ENCODE results near the gene GNG10.
"Not testable (repeated sequence)": the region's sequence is repeated elsewhere in the genome, so short reads cannot be mapped to it uniquely, and the experiment has no call there.

Gene GNG10

DNA sequence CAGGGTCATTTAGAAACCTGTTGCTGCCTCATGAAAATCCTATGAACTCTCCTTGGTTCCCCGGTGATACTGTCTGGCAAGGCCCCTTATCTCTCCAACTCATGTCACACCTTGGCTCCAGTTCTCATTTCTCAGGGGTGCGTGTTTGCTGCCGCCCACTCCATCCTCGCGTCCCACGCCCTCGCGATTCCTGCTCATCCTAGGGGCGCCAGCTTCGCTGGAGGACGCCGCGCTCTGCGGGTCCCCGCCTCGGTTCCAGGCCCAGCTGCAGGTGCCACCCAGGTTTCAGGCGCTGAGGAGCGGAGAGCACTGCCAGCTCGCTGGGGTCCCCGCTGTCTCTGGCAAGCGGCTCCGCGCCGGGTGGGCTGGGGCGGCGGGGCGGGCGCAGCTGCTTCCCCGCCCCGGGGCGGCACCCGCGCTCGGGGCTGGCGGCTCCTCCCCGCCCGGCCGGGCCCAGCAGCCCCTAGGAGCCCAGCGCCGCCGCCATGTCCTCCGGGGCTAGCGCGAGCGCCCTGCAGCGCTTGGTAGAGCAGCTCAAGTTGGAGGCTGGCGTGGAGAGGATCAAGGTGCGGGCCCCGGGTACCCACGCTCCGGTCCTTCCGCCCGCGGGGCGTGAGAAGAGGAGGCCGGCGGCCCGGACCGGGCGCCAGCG lies at the start of gene GNG10:
GNG10 (plus strand) TSS at position 456 of the 652 bp plus-strand sequence; CDS start at position 486, 30 bp downstream.
- DNase-seq = peak in 41 of 42 donors; percentile 18 to 82 (median 66)
- intact Hi-C loops (cut with DNase I) = no loop called here

- intact Hi-C loops (cut with DNase I) = no loop called here
- no peak for DNase-seq
These were observed 47.9 kb upstream of the GNG10 start for GRCh38 chr9:111613436-111614040.

DNA sequence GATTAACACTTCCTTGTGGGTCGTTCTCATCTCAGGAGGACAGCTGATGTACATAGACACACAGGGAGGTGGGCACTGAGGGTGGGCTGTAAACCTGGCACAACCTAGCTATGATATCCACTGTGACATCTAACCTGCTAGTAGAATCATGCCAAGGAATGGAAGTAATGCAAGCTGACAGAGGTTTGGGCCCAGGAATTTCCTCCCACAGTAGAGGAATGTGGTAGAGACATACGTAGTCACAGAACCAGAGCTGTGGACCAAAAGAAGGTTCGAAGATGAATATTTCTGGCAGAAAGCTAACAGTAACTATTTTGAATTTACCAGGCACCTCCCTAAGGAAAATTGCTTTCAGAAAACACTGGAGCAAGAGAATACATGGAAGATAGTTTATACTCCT lies 45.5 kb upstream of the GNG10 start:
- intact Hi-C loops (cut with DNase I) = no loop called here
- no peak for DNase-seq

- intact Hi-C loops (cut with DNase I); DNase-seq: not testable (repeated sequence)
These were observed 44.1 kb upstream of the GNG10 start for GRCh38 chr9:111617349-111617748.

DNA sequence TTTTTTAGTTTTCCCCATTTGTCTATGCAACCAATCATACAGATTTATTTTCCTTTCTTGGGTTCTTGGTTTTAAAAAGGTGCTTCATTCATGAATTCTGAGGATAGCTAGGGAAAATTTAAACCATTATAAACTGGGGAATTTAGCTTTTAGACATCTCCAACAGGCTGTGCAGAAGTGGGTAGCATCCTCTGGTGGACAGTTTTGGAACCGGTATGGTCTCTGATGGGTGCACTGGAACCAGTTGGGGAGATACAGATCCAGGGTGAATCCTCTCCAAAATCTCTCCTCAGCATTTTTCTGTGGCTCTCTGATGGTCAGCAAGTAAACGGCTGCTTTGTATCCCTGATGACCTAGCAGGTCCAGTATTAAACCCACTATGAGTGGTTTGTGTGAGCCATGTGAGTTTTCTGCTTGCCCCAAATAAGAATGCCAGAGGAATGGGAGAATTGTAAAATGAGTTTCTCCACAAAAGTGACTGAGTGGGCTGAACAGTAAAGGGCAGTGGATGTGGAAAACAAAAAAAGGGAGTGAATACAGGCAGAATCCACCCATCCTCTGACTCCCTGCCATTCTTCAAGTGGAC lies 39.4 kb upstream of the GNG10 start:
- intact Hi-C loops (cut with DNase I) = no loop called here
- peak in 30 of 42 donors; percentile 12 to 75 (median 38) for DNase-seq

GRCh38 chr9:111622626-111623025 lies 38.8 kb upstream of the GNG10 start:
- intact Hi-C loops (cut with DNase I) = no loop called here
- DNase-seq = no peak

GRCh38 chr9:111627260-111627963 lies 34.0 kb upstream of the GNG10 start:
- no peak for DNase-seq
- intact Hi-C loops (cut with DNase I) = no loop called here

DNA sequence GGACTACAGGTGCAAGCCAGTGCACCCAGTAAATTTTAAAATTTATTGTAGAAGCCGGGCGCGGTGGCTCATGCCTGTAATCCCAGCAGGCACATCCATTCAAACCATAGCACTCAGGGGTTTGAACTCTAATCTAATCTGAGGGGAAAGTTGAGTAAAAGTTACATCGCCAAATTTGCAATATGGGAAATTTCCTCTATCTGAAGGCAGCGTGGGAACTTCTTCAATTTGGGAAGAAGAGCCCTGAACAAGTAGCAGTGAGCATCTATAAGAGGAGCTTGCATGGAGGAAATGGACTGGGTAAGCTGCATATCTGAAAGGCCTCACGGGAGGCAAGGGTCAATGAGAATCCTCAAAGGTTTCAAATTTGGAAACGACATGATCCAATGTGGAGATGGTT lies 33.0 kb upstream of the GNG10 start:
- intact Hi-C loops (cut with DNase I) = no loop called here
- DNase-seq = no peak

GRCh38 chr9:111630182-111630963 lies 31.0 kb upstream of the GNG10 start:
- intact Hi-C loops (cut with DNase I) = no loop called here
- peak in 19 of 42 donors; percentile 2 to 49 (median 14) for DNase-seq

GRCh38 chr9:111630964-111631213 lies 30.5 kb upstream of the GNG10 start:
- intact Hi-C loops (cut with DNase I) = no loop called here
- peak in 1 of 42 donors; percentile 95 for DNase-seq

DNA sequence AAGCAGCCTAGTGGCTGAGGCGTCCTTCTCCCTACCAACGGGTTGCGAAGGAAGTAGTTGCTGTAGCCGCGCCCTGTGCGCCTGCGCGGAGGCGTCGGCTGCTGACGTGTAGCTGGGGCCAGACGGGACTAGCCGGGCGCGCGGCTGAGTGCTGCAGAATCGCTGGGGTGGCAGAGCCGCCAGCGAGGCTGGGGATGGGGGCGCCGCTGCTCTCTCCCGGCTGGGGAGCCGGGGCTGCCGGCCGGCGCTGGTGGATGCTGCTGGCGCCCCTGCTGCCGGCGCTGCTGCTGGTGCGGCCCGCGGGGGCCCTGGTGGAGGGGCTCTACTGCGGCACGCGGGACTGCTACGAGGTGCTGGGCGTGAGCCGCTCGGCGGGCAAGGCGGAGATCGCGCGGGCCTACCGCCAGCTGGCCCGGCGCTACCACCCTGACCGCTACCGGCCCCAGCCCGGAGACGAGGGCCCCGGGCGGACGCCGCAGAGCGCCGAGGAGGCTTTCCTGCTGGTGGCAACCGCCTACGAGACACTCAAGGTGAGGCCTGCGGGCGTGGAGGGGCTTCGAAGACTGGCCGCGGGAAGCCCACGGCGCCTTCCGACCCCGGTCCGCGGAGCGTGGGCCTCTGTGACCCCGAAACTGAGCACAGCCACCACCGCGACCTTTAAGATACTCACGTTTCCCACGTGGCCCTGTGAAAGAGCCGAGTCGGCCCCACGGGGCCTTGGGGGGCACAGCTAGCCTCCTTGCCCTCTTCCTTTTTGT lies 30.0 kb upstream of the GNG10 start, which contains the start of gene DNAJC25:
DNAJC25 (plus strand) TSS at position 121 of the 758 bp plus-strand sequence; CDS start at position 195, 74 bp downstream.
- DNase-seq = peak in 41 of 42 donors; percentile 93 to 99 (median 98)
- intact Hi-C loops (cut with DNase I) = no loop called here

DNA sequence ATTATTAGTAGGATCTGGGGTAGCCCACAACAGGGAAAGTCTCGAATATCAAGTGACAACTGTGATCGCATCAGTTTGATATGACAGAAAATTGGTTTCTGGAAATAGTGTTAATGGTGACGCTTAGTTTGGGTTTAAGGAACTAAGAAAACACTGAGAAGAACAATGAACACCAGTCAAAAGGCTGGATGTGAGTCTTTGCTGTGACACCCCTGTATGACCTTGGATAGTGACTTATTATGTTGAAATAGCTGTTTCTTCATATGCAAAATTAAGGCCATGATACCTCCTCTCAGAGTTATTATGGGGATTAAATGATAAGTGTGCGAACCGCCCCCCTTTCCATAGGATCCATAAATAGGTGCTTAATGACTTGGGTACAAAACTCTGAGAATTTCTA lies 29.3 kb upstream of the GNG10 start:
- no peak for DNase-seq
- intact Hi-C loops (cut with DNase I) = no loop called here

GRCh38 chr9:111632695-111633388 lies 28.6 kb upstream of the GNG10 start:
- DNase-seq = no peak
- intact Hi-C loops (cut with DNase I) = no loop called here

GRCh38 chr9:111633389-111633736 lies 28.0 kb upstream of the GNG10 start:
- intact Hi-C loops (cut with DNase I) = no loop called here
- DNase-seq = no peak

DNA sequence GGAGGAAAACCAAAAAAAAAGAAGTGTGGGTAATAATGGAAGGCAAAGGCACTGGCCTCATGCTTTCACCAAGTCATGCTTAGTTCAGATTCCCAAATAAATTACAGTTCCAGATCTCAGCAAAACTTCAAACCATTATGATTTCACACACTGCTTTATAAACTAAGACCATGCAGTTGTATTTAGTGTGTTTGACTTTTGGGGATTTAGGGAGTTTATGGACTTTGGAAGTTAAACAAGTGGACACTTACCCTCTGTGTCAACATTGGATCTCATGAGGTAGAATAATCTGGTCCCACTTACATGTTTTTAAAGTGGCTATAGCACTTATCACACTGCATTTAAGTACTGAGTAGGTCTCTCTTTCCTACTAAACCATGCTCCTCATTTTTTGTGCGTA lies 26.5 kb upstream of the GNG10 start:
- intact Hi-C loops (cut with DNase I) = no loop called here
- DNase-seq = no peak

DNA sequence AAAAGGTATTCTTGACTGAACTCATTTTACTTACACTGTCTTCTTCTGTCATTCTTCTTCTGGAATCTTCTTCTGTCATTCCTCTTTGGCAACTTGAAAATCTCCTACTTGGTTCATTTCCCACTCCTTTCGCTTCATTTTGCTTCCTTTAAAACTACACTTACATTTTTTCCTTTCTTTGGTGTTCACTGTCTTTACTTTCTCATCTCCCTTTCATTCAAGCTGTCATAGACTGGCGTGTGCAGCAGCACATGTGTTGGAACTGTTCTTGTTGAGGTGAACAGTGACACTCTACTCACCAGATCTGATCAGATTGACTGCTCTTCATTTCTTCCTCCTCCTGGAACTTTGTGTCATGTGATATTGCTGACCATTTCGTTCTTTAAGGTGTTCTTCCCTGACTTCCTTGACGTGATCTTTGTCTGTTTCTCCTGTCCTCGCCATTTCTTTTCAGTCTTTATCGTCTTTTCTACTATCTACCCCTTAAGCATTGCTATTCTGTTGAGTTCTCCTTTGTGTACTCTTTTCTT lies 23.9 kb upstream of the GNG10 start:
- intact Hi-C loops (cut with DNase I) = no loop called here
- no peak for DNase-seq

GRCh38 chr9:111644195-111644772 lies 17.1 kb upstream of the GNG10 start:
- no peak for DNase-seq
- intact Hi-C loops (cut with DNase I) = no loop called here

GRCh38 chr9:111645806-111646205 lies 15.6 kb upstream of the GNG10 start:
- no peak for DNase-seq
- intact Hi-C loops (cut with DNase I) = no loop called here
